NT2/D1 (cell line): ENCODE measurements around the gene EXTL1.

Experiments
- SUZ12 ChIP-seq: IDR thresholded peaks from 2 replicates; pipeline ENCODE4 v1.6.1; 2011; ENCODE audit not compliant: insufficient read length, insufficient read depth; ENCODE audit errors: extremely low read depth
- YY1 ChIP-seq: IDR thresholded peaks from 2 replicates; pipeline ENCODE4 v1.6.1; 2011; ENCODE audit not compliant: insufficient read length, insufficient read depth
- ZNF274 ChIP-seq: IDR thresholded peaks from 2 replicates; pipeline ENCODE4 v1.6.1; 2011; ENCODE audit warnings: mild to moderate bottlenecking, low read depth, low read length

- TF ChIP-seq ZNF274 (no peak), YY1 (no peak), SUZ12 (no peak)
Observed at GRCh38 chr1:26050248-26050640, 28.7 kb downstream of the EXTL1 start.
